NCI-H2196 (cell line): Measurements from ENCODE around the gene TMEM135.

ENCODE experiments used
- DNase-seq: peaks from one replicate; lab custom pipeline; 2025; ENCODE audit not compliant: unreplicated experiment; lab: John Stamatoyannopoulos, UW

Gene TMEM135

GRCh38 chr11:87347854-87348253 lies 310.1 kb downstream of the TMEM135 start:
- DNase-seq: no peak

- DNase-seq: no peak
These were observed 313.9 kb downstream of the TMEM135 start for GRCh38 chr11:87351676-87352075.

- DNase-seq: peak; percentile 87
These were observed 315.3 kb downstream of the TMEM135 start for GRCh38 chr11:87352759-87353707.

GRCh38 chr11:87353771-87354345 lies 316.1 kb downstream of the TMEM135 start:
- no peak for DNase-seq

GRCh38 chr11:87355596-87355995 lies 317.9 kb downstream of the TMEM135 start:
- no peak for DNase-seq

- DNase-seq: peak; percentile 7
These were observed 318.7 kb downstream of the TMEM135 start for GRCh38 chr11:87356428-87356827.

GRCh38 chr11:87358461-87358860 lies 320.7 kb downstream of the TMEM135 start:
- DNase-seq: no peak

GRCh38 chr11:87359401-87359800 lies 321.7 kb downstream of the TMEM135 start:
- DNase-seq: peak; percentile 52

GRCh38 chr11:87361891-87362290 lies 324.2 kb downstream of the TMEM135 start:
- no peak for DNase-seq

- DNase-seq: no peak
These were observed 328.6 kb downstream of the TMEM135 start for GRCh38 chr11:87366346-87366745.

- no peak for DNase-seq
These were observed 329.1 kb downstream of the TMEM135 start for GRCh38 chr11:87366763-87367405.

GRCh38 chr11:87368151-87368550 lies 330.4 kb downstream of the TMEM135 start:
- no peak for DNase-seq

- no peak for DNase-seq
These were observed 331.2 kb downstream of the TMEM135 start for GRCh38 chr11:87368858-87369480.

GRCh38 chr11:87369888-87370287 lies 332.2 kb downstream of the TMEM135 start:
- DNase-seq: no peak

GRCh38 chr11:87372065-87372464 lies 334.3 kb downstream of the TMEM135 start:
- DNase-seq: no peak
